Measurements from ENCODE around the gene ENDOV.

DNA sequence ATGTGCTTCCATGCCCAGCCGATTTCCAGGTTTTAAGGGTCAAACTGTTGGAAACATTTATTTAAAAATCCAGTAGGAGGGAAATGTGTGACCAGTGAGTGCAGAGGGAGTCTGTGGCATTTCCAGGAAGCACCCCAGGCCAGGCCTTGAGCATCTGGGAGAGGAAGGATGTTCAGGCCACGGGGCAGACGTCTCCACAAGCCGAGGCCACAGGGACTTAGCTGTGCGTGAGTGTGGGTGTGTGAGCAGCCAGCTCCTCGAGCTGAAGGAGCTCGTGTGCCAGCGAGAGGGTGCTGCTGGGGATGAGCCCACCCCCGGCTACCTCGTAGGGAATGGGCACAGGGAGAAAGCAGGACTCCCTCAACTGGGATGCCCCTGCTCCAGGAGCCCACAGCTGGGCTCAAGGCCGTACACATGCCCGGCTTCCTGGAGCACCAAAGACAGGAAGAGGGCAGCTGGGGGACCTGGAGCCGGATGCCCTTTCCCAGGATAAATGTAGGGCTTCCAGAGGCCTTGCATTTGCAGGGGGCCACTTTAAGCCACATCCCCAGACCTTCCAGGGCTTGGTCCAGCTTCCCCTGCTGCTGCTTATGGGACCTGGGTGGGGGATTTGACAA is 48.9 kb downstream of the ENDOV start:
- TF ChIP-seq, protein P1, sequence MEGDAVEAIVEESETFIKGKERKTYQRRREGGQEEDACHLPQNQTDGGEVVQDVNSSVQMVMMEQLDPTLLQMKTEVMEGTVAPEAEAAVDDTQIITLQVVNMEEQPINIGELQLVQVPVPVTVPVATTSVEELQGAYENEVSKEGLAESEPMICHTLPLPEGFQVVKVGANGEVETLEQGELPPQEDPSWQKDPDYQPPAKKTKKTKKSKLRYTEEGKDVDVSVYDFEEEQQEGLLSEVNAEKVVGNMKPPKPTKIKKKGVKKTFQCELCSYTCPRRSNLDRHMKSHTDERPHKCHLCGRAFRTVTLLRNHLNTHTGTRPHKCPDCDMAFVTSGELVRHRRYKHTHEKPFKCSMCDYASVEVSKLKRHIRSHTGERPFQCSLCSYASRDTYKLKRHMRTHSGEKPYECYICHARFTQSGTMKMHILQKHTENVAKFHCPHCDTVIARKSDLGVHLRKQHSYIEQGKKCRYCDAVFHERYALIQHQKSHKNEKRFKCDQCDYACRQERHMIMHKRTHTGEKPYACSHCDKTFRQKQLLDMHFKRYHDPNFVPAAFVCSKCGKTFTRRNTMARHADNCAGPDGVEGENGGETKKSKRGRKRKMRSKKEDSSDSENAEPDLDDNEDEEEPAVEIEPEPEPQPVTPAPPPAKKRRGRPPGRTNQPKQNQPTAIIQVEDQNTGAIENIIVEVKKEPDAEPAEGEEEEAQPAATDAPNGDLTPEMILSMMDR (IDR thresholded peaks at IDR 0.05): no peak
- no peak for TF ChIP-seq POLR2A (IDR thresholded peaks at IDR 0.05)

Data from uterus (tissue), 2 donors.